DMS114 treated with DMSO at 0.1 percent for 48 hours (cell line): ENCODE results near the gene ARAP3.
"Not testable (repeated sequence)": the region's sequence is repeated elsewhere in the genome, so short reads cannot be mapped to it uniquely, and the experiment has no call there.

Experiments
- DNase-seq: peaks from one replicate; lab custom pipeline; 2025; ENCODE audit not compliant: unreplicated experiment; lab: John Stamatoyannopoulos, UW

ARAP3 gene

DNA sequence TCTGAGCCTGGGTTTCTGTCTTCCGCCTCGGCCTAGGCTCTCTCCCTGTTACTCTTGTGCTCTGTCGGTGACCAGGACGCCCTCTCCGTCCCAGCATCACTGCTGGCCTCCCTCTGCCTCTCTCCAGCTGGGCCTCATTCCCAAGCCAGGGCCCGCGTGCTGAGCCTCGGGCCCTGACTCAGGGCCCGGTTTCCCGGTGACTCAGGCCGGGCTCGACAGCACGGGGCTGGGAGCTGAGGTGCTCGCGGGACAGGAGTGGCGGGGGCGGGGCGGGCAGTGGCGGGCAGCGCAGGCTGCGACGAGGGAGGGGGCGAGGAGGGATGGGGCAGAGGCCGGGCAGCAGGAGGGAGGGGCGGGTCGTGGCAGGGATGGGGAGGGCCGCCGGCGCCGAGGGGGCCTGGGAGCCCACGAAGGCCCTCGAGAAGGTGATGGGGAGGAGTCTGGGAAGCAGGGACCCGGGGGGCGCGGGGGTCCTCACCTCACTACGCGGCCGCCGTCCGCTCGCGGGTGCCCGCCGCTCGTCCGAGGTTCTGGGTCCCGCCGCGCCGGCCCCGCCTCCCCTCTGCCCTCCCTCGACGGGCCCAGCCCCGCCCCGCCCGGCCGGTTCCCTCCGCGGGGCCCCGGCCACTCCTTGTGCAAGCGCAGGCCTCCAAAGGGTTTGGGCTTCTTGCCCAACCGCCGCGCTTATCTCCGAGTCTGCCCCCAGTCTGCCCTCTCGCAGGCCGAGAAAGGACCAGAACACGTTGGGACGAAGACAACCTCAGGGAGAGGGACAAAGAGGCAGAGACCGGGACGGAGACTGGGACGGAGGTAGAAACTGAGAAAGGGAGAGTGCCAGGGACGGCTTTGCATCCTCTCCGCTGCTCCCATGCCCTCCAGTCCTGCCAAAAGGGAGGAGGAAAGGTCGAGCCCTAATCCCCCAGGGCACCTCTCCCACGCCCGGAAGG is at the start of gene ARAP3:
Gene ARAP3, minus strand, starts transcription at position 536 of the 947 bp plus-strand sequence. CDS start 1,744 bp downstream, outside the sequence.
- DNase-seq: no peak

- no peak for DNase-seq
These were observed 47.5 kb upstream of the ARAP3 start for GRCh38 chr5:141729387-141730006.

- DNase-seq: no peak
These were observed 43.9 kb upstream of the ARAP3 start for GRCh38 chr5:141725891-141726290.

- DNase-seq: not testable (repeated sequence)
These were observed 43.1 kb upstream of the ARAP3 start for GRCh38 chr5:141725174-141725573.

GRCh38 chr5:141722266-141722665 is 40.2 kb upstream of the ARAP3 start:
- DNase-seq: no peak

DNA sequence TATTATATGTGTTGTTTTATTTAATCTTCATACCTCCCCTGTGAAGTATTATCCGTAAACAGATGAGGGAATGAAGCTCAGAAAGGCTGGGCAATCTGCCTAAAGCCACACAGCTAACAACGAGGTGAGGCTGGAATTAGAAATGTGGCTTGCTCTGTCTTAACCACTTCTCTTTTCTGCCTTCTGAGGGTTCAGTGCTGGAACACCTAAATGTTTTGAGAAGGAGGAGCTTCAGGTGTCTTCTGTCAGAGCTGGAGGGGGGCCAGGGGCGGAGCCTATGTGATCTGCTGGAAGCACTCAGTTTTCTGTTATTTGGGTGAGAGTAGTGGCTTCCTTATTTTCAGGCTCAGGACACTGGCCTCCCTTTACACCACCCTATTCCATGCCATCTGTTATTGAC is 35.0 kb upstream of the ARAP3 start:
- no peak for DNase-seq

DNA sequence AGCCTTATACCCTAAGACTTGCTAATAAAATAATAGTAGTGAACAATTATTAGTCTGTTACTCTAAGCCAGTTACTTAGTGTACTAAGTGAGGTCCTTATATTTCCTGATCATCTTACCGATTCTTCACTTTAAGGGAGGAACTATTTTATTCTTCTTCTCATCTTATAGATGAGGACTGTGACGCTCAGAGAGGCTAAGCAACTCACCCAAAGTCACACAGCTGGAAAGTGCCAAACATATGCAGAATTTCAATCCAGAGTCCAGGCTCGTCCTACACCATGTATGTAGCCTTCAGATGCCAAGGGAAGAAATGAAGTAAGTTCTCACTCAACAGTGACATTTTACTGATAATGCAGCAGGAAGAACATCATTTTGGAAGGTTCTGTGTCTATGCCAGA is 34.4 kb upstream of the ARAP3 start:
- DNase-seq: no peak

DNA sequence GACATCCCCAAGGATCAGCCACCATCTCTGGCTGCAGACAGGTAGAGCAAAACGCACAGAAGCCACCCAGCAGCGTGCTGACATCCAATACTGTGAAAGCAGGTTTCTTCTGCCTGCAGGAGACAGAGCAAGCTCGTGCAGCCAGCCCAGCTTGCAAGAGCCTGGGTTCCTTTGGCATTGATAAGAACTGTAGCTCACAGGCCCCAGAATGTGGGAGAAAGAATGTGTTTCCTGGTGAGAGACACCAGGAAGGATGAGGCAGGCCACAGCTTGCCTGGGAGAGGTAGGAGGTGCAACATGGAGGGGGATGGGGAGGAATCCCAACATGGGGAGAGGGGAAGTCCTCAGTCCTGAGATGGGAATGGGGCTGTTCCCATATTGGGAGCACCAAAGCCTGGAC is 34.0 kb upstream of the ARAP3 start:
- DNase-seq: no peak

DNA sequence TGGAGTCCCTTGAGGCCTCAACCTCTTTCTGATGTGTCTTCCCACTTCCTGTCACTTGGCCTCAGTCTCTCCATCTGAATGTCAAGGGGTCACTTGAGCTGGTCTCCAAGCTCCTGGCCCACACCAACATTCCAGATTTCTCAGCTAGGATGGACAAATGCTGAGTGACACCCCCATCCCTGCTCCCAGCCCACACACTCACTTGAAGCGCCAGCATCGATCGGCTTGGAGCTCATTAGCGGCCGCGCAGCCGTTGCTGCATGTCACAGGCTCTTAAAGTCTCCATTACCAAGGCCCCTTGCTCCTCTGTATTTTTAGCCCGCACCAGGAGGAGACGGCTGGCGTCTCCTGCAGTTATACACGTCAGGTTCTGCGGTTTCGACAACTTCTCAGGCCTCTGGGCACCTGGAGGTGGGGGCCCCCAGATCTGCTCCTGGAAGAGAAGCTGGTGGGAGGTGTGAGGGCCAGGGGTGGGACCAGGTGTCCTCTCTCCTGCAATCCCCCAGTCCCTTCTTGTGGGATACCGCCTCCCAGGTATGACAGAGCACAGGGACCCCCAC is 33.4 kb upstream of the ARAP3 start:
- no peak for DNase-seq

DNA sequence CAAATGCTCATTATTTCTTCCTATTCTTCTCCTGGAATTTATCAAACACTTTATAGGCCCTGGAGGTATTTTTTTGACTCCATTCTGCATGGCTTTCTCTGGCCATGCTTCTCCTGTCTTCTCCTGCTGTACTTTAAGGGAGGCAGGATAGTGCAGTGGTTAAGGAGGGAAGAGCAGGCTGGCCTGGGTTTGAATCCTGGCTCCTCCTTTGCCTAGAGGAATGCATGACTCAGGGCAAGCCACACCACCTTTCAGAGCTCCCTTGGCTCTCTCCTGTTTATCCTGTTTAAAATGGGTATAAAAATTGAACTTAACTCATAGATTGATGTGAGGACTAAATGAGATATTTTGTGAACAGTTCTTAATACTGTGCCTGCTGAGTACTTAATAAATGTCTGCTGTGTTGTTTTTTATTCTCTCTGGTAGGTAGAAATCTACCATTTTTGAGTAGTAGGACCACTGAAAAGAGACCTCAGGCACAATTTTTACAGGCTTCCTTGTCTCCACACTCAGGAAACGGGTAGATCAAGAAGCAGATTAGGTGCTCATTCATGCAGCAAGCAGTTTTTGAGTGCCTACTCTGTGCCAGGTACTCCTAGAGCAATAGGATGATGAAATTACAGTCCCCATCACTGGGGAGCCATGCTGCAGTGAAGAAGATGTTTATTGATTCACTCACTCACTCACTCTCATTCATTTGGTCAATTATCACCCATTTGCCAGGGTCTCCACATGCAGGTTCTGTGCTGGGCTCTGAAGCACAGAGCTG is 32.7 kb upstream of the ARAP3 start:
- DNase-seq: no peak

GRCh38 chr5:141713616-141714309 is 31.7 kb upstream of the ARAP3 start:
- no peak for DNase-seq

GRCh38 chr5:141711687-141712086 is 29.7 kb upstream of the ARAP3 start:
- DNase-seq: no peak

- DNase-seq: no peak
These were observed 27.8 kb upstream of the ARAP3 start for GRCh38 chr5:141709699-141710267.

DNA sequence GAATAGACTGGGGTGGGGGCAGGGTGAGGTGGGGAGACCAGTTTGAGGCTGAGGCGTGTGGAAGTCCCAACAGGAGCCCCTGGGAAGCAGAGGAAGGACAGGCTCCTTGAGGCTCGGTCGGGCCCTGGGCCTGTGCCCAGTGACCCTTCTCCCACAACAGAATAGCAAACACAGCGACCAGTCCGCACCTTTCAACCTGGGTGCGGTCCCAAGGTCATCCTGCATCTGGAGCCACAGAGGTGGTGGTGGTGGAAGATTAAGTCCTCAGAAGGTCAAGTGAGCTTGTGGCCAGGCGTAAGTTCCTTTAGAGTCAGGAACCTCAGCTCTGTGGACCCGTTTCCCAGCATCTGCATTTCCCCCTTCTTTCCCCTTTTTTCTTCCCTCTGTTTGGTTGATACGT is 26.0 kb upstream of the ARAP3 start:
- no peak for DNase-seq

- no peak for DNase-seq
These were observed 25.5 kb upstream of the ARAP3 start for GRCh38 chr5:141707510-141707909.

DNA sequence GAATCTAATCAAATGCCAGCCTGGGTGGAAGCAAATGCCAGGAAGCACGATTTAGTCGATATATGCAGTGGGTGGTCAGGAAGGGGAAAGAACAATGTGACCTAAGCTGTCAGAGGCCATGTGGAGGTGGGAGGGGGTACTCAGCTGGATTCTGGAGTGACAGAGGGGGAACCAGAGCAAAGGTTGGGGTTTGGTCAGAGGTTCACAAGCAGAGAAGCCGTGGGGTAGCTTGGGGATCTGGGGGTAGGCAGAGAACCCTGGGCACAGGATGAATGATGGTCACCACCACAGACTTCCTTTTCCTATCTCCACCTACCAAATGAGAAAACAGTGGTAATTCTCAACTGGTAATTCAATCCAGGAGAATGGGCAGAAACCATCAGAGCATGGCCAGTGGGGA is 24.1 kb upstream of the ARAP3 start:
- DNase-seq: no peak

- no peak for DNase-seq
These were observed 23.4 kb upstream of the ARAP3 start for GRCh38 chr5:141705469-141705868.

GRCh38 chr5:141704782-141705297 is 22.8 kb upstream of the ARAP3 start:
- no peak for DNase-seq

GRCh38 chr5:141703133-141703561 is 21.1 kb upstream of the ARAP3 start:
- DNase-seq: no peak
